Activated CD4-positive, alpha-beta T cell treated with anti-CD3 and anti-CD28 coated beads for 48 hours (primary cell): Measurements from ENCODE around the gene MRS2.
"Not testable (repeated sequence)": the region's sequence is repeated elsewhere in the genome, so short reads cannot be mapped to it uniquely, and the experiment has no call there.

Experiments used
- DNase-seq: peaks from one replicate; pipeline ENCODE4 v3.0.0-alpha.2; 2020

Gene MRS2

DNA sequence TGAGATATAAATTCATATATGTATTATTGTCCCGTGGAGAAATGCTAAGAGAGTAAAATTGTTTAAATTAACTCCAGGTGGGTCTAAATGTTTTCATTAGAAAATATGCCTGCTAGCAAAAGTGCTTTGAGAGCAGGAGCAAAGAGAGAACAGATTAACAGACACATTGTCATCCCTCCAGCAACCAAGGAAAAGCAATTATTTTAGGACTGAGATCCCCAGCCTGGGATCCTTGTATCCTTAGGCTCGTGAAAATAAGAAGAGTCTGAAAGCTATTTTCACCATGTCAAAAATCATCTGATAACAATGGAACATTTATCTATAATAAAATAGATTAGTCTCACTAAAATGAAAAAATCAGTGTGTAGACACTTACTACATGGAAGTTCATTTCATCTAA lies 11.5 kb upstream of the MRS2 start:
- DNase-seq: no peak

DNA sequence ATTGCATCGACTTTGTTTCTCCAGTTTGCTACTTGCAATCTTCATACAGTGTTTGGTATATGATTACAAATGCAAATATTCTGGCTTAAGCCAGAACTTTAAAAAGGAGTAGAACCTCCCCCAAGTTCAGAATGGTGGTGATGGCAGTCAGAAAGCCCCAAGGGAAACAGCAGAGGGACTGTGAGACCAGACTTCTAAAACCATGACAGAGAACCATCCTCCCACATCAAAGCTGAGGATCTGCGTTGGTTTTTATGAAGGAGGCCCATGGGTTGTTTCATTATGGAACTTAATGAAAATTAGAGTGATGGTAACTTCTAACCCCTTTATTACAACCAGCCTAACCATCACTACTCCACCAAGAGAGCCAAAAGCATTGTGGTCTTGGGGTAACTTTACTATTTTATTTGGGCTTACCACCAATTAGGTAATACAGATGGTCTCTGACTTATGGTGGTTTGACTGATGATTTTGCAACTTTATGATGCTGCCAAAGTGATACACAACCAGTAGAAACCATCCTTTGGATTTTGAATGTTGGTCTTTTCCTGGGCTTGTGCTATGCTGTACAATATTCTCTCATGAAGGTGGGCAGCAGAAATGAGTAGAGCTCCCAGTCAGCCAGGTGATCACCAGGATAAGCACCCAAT lies 10.9 kb upstream of the MRS2 start:
- no peak for DNase-seq

DNA sequence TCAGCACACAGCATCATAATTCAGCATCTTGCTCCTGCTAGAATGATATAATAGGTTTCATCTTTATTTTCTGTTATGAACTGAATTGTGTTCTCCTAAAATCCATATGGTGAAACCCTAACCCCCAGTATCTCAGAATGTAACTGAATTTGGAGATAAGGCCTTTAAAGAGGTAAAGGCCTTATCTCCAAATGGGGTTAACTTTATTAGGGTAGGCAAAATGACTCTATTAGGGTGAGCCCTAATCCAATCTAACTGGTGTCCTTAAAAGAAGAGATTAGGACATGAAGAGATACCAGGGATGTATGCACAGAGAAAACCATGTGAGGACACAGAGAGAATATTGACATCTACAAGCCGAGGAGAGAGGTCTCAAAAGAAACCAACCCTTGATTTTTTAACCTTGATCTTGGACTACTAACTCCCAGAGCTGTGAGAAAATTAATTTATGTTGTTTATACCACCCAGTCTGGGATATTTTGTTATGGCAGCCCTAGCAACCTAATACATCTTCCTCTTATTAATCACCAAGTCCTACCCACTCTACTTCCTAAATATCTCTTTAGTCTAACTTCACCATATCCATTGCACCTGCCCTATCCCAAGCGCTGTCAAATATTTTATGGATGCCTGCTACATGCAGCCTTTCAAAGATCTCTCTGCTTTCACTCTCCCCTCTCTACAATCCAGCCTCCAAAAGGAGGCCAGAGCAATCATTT lies 8.5 kb upstream of the MRS2 start:
- no peak for DNase-seq

- DNase-seq: no peak
Observed at GRCh38 chr6:24394780-24395437, 7.8 kb upstream of the MRS2 start.

DNA sequence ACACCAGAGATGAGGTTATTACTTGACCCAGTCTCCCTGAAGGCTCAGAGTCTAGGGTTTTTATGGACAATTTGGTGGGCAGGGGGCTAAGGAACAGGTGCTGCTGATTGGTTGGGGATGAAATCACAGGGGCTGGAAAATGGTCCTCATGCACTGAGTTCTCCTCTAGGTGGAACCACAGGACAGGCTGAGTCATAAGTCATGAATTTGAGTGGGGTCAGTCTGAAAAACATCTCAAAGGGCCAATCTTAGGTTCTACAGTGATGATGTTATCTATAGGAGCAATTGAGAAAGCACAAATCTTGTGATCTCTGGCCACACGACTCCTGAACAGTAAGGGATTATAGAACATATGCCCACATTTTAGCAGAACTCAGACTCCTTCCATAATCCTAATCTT lies 5.9 kb upstream of the MRS2 start:
- DNase-seq: no peak

- no peak for DNase-seq
Observed at GRCh38 chr6:24397631-24398030, 5.1 kb upstream of the MRS2 start.

- DNase-seq: not testable (repeated sequence)
Observed at GRCh38 chr6:24400045-24401039, 2.4 kb upstream of the MRS2 start.

GRCh38 chr6:24401458-24401857 lies 1.3 kb upstream of the MRS2 start:
- DNase-seq: no peak

DNA sequence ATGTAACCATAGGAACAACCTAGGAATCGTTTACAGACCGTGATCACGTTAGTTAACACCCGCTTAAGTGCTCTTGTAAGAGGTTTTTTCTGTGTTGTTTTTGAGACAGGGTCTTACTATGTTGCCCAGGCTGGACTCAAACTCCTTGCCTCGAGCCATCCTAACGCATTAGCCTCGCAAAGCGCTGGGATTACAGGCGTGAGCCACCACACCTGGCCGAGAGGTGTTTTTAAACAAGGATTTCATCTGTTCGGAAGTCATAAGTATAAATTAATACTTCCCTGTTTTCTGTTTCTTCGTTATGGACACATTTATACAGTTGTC lies 727 bp downstream of the MRS2 start:
- no peak for DNase-seq

DNA sequence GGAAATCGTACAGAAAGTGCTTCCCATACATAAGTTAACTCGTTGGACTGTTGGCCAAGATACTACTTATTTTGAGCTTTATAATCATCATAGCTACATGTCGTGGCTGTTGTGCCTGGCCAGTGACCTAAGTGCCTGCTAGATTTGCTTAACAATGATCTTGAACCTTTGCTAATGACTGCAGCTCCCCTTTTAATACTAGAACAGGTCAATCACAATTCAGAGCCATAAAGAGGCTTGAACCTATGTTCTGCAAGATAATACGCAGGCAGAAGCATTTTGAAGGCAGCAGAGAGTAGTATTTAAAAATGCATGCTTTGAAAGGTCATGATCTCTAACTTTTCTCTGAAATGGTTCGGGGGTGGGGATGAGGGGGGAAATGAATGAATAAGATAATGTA lies 2.5 kb downstream of the MRS2 start:
- no peak for DNase-seq

GRCh38 chr6:24408719-24409410 lies 6.1 kb downstream of the MRS2 start:
- no peak for DNase-seq

GRCh38 chr6:24410622-24411021 lies 7.9 kb downstream of the MRS2 start:
- no peak for DNase-seq

DNA sequence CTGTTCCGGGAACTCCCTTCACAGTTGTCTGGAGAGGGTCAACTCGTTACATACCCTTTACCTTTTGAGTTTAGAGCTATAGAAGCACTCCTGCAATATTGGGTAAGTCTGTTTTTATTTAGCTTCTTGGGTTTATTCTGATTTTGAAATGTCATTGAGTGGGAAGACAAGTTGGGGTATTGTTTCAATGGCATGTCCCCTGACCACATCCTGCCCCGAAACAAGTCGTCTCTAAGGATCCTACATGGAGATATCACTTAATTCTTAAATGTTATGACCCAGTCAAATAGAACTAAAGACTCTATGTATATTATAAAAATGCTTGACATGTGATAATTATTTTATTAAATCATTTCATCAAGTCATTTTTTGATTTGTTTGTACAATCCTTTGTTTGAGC lies 9.6 kb downstream of the MRS2 start:
- DNase-seq: no peak

GRCh38 chr6:24414531-24414930 lies 11.8 kb downstream of the MRS2 start:
- not testable (repeated sequence) for DNase-seq

DNA sequence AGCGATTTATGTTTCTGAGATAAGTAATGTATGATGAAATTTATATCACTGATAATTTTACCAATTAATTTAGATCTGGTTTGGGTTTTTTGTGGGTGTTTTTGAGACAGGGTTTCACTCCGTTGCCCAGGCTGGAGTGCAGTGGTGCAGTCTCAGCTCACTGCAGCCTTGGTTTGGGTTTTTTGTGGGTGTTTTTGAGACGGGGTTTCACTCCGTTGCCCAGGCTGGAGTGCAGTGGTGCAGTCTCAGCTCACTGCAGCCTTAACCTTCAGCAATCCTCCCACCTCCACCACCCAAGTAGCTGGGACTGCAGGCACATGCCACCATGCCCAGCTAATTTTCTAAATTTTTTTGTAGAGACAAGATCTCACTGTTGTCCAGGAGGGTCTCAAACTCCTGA lies 13.0 kb downstream of the MRS2 start:
- DNase-seq: no peak

- no peak for DNase-seq
Observed at GRCh38 chr6:24419526-24419925, 16.8 kb downstream of the MRS2 start.

- DNase-seq: no peak
Observed at GRCh38 chr6:24425091-24425490, 22.4 kb downstream of the MRS2 start.

DNA sequence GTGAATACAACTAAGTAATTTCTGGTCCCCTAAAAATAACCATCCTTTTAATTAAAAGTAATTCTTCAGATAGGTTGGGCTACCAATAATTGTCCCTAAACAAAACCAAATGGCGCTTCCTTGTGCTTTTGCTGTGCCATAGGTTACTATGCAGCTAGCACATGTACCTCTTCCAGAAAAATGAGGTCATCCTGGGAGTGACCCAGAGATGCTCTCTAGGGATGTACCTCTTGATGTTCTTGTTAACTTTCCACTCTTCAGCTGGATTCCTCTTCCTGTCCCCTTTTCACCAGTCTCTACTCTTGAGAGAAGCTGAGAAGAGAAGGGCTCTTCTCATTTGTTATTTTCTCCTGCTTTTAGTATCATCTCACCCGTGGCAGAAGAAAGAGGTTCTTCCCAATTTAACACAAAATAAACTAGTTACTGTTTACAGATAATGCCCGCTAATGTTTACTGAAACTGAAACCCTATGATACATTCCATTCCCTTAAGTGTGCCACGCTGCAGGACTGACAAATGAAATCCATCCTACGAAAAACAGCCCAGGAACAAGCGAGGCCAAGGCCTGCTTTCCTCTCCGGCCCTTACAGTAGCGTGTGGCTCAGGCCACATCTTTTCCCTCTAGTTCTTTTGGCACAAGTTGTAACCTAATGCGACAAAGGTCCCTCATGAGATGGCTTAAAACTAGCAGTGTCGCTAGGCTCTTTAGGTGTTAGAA lies 24.2 kb downstream of the MRS2 start:
- DNase-seq: no peak

DNA sequence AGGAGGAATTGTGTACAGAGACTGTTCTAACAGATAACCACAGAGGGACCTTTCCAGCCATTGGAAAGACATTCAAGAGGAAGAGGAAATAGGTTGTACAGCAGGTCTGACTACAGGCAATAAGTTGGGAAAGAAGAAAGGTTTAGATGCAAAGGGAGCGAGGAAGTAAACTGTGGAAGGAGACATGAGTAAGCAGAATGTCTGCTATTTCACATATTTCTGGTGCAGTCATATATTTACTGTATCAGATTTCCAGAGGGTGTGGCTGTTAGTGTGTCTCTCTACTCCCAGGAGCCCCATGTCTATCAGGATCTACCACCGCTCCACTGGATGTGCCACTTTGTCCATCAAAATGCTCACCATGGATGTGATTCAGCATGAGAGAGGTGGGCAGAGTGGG lies 25.9 kb downstream of the MRS2 start:
- no peak for DNase-seq

DNA sequence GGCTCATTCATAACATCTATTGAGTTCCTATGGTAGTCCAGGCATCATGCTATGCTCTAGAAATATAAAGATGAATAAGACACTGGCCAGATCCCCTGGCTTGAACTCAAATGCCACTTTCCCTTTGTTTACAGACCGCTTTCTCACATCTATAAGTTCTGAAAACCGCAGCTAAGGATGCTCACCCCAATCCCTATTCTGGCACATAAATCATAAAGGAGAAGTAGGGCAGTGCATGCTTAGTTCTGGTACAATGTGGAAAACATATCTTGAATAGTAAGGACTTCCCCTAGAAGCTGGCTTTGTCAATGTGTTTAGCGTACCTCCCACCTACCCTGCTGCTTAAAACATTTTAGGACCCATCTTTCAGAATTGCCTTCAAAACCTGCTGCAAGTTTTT lies 26.4 kb downstream of the MRS2 start:
- no peak for DNase-seq

DNA sequence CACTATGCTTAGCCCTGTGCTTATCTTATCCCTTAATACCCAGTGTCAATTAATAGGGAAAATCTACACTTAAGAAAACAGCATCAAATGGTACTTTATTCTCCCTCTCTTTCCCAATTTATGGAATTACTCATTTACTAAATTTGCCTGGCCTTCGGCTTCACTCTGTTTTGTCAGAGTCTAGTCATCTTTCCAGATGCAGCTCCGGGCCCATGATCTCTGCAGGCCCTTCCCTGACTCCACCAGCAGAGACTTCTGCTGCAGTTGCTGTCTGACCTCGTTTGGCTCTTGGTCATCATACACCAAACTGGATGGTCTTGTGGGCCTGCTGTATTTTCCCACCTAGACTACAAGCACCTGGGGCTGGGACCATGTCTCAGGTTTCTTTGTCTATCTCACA lies 27.4 kb downstream of the MRS2 start:
- no peak for DNase-seq

DNA sequence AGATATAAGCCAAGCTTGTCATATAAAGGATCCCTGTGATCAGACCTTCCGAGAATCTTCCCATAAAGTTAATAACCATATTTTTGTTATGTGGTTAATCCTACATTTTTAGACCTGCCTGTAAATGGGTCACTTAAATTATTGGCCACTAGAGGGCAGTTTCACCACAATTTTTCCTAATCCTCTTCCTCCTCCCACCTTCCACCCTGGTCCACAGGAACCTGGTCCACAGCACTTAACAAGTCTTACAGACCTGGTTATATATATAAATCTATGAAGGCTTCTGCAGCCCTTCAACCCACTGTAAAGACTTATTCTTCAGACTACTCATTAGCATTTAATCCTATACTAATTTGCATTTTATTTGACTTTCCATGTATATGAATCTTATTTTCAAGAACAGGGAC lies 28.3 kb downstream of the MRS2 start:
- DNase-seq: peak; percentile 36
